Measurements from ENCODE around the gene PLEK.

DNA sequence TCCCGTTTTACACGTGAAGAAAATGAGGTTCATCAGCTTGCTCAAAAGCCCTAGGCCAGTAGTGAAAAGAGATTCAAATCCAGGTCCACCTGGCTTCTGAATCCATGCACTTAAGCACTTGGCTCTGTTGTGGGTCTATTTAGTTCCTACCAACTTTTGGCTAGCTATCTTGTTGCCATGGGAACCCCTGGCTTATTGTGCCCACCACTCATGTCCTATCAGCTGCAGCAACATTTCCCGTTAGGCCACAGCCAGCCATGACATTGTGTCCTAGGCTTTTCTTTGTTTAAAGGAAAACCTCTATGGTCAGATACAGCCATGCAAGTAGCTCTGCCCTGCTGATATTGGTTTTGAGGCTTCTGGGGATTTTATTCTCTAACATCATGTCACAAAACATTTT lies 49.8 kb downstream of the PLEK start:
- TF ChIP-seq POLR2A (IDR thresholded peaks at IDR 0.05) (no peak), EP300 (IDR thresholded peaks at IDR 0.05; ENCODE audit: low read depth) (no peak), POLR2AphosphoS5 (IDR thresholded peaks at IDR 0.05) (no peak)
- TF ChIP-seq, protein P1, sequence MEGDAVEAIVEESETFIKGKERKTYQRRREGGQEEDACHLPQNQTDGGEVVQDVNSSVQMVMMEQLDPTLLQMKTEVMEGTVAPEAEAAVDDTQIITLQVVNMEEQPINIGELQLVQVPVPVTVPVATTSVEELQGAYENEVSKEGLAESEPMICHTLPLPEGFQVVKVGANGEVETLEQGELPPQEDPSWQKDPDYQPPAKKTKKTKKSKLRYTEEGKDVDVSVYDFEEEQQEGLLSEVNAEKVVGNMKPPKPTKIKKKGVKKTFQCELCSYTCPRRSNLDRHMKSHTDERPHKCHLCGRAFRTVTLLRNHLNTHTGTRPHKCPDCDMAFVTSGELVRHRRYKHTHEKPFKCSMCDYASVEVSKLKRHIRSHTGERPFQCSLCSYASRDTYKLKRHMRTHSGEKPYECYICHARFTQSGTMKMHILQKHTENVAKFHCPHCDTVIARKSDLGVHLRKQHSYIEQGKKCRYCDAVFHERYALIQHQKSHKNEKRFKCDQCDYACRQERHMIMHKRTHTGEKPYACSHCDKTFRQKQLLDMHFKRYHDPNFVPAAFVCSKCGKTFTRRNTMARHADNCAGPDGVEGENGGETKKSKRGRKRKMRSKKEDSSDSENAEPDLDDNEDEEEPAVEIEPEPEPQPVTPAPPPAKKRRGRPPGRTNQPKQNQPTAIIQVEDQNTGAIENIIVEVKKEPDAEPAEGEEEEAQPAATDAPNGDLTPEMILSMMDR (IDR thresholded peaks at IDR 0.05) = no peak

All from transverse colon (tissue), 4 donors.